ENCODE results near the gene PPFIBP2. TPM values are rescaled to one million over a fixed set of nuclear protein-coding genes. Genes with fewer than 3 reads are reported as not detected.

The PPFIBP2 gene
- total RNA-seq, 1 experiment from 2014 or later: 5.7 TPM

DNA sequence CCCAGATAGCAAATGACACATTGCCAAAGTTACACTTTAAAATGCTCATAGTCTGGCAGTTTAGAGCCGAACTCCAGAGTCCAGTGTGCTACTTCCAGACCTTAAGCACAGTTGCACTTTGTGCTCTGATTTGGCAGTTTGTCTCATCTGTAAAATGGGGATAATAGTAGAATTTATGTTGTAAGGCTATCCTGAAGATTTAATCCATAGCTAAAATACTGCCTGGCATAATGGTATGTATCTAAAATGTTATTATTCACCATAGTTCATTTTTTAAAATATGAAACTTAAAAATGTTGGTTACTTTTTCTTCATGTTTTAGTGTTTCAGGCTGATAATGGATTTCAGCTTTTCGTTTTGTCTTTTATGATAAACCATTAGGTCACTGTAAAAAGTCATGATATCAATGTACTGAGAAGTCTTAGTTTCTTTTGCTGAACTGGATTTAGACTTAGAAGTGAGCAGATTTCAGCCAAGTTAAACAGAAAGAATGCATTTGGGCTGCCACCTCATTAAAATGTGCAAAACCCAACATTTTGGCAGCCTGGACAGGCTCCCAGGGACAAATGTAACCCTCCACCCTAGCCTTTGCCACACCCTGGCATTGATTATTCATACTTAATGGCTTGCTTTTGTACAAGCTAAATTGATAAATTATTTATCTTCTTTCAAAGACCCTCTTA lies 27.6 kb upstream of the PPFIBP2 start:
- ChIA-PET POLR2A (ENCODE audit: low non-redundant PET) (no interaction called here), CTCF (no interaction called here)
- TF ChIP-seq EZH2 (IDR thresholded peaks at IDR 0.05; ENCODE audit: borderline replicate concordance, low read depth, low read length, poor library complexity, severe bottlenecking): no peak
- TF ChIP-seq, protein P1, sequence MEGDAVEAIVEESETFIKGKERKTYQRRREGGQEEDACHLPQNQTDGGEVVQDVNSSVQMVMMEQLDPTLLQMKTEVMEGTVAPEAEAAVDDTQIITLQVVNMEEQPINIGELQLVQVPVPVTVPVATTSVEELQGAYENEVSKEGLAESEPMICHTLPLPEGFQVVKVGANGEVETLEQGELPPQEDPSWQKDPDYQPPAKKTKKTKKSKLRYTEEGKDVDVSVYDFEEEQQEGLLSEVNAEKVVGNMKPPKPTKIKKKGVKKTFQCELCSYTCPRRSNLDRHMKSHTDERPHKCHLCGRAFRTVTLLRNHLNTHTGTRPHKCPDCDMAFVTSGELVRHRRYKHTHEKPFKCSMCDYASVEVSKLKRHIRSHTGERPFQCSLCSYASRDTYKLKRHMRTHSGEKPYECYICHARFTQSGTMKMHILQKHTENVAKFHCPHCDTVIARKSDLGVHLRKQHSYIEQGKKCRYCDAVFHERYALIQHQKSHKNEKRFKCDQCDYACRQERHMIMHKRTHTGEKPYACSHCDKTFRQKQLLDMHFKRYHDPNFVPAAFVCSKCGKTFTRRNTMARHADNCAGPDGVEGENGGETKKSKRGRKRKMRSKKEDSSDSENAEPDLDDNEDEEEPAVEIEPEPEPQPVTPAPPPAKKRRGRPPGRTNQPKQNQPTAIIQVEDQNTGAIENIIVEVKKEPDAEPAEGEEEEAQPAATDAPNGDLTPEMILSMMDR (conservative IDR thresholded peaks at IDR 0.05; ENCODE audit: low read depth, low read length): no peak
- Histone ChIP-seq H3K9me3 (ENCODE audit: low read depth, low read length, poor library complexity, severe bottlenecking) (no peaks in the 10 kb centered on the region), H3K4me1 (ENCODE audit: insufficient read depth, low read length, poor library complexity, severe bottlenecking) (no peaks in the 10 kb centered on the region), H3K27ac (ENCODE audit: low read depth, low read length, poor library complexity, severe bottlenecking) (no peak overlapping the region), H3K36me3 (ENCODE audit: insufficient read depth, low read length, poor library complexity, severe bottlenecking) (no peaks in the 10 kb centered on the region), H3K4me3 (ENCODE audit: low read depth, low read length, poor library complexity, severe bottlenecking) (no peak overlapping the region), H3K27me3 (replicated peaks; ENCODE audit: insufficient read depth, low read depth, low read length, poor library complexity) (peaks cover 2% of the 10 kb centered on the region)
- no peak for DNase-seq (ENCODE audit: low spot score)
- intact Hi-C loops (cut with micrococcal nuclease; ENCODE audit: unreplicated experiment): no loop called here
- BruUV-seq (replicated peaks): no TSS peak

DNA sequence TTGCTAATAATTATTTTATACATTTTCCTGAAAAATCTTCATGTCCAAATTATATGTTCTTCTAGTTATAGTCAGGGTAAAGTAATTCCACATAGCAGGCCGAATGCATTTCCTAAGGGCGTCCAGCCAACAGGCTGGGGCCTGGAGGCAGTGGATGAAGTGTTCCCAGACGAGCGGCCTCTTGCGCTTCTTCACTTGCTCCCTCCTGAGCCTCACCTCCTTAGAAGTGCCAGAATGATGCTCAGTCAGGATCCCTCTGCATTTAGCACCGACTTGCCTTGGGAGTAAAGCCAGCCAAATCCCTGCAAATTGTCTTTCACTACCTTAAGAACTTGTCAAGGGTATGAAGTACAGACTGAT lies 27.0 kb upstream of the PPFIBP2 start:
- DNase-seq (ENCODE audit: low spot score): no peak
- H3K36me3 ChIP-seq (ENCODE audit: insufficient read depth, low read length, poor library complexity, severe bottlenecking): no peaks in the 10 kb centered on the region
- POLR2A ChIA-PET (ENCODE audit: low non-redundant PET): no interaction called here
- intact Hi-C loops (cut with micrococcal nuclease; ENCODE audit: unreplicated experiment): no loop called here
- H3K9me3 ChIP-seq (ENCODE audit: low read depth, low read length, poor library complexity, severe bottlenecking): no peaks in the 10 kb centered on the region
- no peak overlapping the region for H3K27ac ChIP-seq (ENCODE audit: low read depth, low read length, poor library complexity, severe bottlenecking)
- CTCF ChIA-PET: no interaction called here
- H3K27me3 ChIP-seq (replicated peaks; ENCODE audit: insufficient read depth, low read depth, low read length, poor library complexity): peaks cover 2% of the 10 kb centered on the region
- TF ChIP-seq EZH2 (IDR thresholded peaks at IDR 0.05; ENCODE audit: borderline replicate concordance, low read depth, low read length, poor library complexity, severe bottlenecking): no peak
- TF ChIP-seq, protein P1 (conservative IDR thresholded peaks at IDR 0.05; ENCODE audit: low read depth, low read length): no peak
- no peak overlapping the region for H3K4me3 ChIP-seq (ENCODE audit: low read depth, low read length, poor library complexity, severe bottlenecking)
- no peaks in the 10 kb centered on the region for H3K4me1 ChIP-seq (ENCODE audit: insufficient read depth, low read length, poor library complexity, severe bottlenecking)
- no TSS peak for BruUV-seq (replicated peaks)

DNA sequence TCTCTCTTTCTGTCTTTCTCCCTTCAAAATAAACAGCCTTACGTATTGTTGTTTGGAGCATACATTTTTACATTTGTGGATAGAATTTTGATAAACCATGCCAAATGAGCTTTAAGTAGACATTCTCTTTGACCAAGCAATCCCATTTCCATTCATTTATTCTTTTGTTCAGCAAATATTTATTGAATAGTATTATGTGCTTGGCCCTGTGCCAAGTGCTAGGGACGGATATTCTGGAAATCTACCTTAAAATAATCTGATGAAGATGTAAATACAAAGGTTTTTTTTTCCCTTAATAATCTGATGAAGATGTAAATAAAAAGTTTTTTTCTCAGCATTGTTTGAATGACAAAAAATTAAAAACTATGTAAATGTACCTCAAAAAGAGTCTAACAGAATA lies 26.4 kb upstream of the PPFIBP2 start:
- no peak for TF ChIP-seq EZH2 (IDR thresholded peaks at IDR 0.05; ENCODE audit: borderline replicate concordance, low read depth, low read length, poor library complexity, severe bottlenecking)
- TF ChIP-seq, protein P1 (conservative IDR thresholded peaks at IDR 0.05; ENCODE audit: low read depth, low read length): no peak
- H3K27ac ChIP-seq (ENCODE audit: low read depth, low read length, poor library complexity, severe bottlenecking): no peak overlapping the region
- DNase-seq (ENCODE audit: low spot score): no peak
- peaks cover 2% of the 10 kb centered on the region for H3K27me3 ChIP-seq (replicated peaks; ENCODE audit: insufficient read depth, low read depth, low read length, poor library complexity)
- POLR2A ChIA-PET (ENCODE audit: low non-redundant PET): no interaction called here
- H3K36me3 ChIP-seq (ENCODE audit: insufficient read depth, low read length, poor library complexity, severe bottlenecking): no peaks in the 10 kb centered on the region
- H3K9me3 ChIP-seq (ENCODE audit: low read depth, low read length, poor library complexity, severe bottlenecking): no peaks in the 10 kb centered on the region
- intact Hi-C loops (cut with micrococcal nuclease; ENCODE audit: unreplicated experiment): no loop called here
- CTCF ChIA-PET: no interaction called here
- no peak overlapping the region for H3K4me3 ChIP-seq (ENCODE audit: low read depth, low read length, poor library complexity, severe bottlenecking)
- BruUV-seq (replicated peaks): no TSS peak
- no peaks in the 10 kb centered on the region for H3K4me1 ChIP-seq (ENCODE audit: insufficient read depth, low read length, poor library complexity, severe bottlenecking)
